Small intestine (tissue), 16 donors: ENCODE results near the gene ZNF518A. TPM values are rescaled to one million over a fixed set of nuclear protein-coding genes. Genes with fewer than 3 reads are reported as not detected.

ENCODE experiments used
- DNase-seq, 2 donors: peaks; one replicate each; pipeline versions ENCODE4 v3.0.0 to v3.0.0-alpha.2; 2013
- FAIRE-seq: peaks from 2 replicates; lab custom pipeline; 2012; peaks lifted over from hg19 to GRCh38; lab: Jason Lieb, UNC
- H3K27ac ChIP-seq, 3 donors: one replicate each; pipeline ENCODE4 v1.5.1; 2013; ENCODE audit warnings: low read length in 2 of 3, mild to moderate bottlenecking in 2 of 3, control low read depth in 1 of 3, inconsistent platforms in 1 of 3, low read depth in 1 of 3, moderate library complexity in 1 of 3
- H3K27me3 ChIP-seq, 3 donors: one replicate each; pipeline ENCODE4 v1.6.1; 2013; ENCODE audit warnings: low read length in 3 of 3, inconsistent platforms in 1 of 3; ENCODE audit not compliant: control insufficient read depth in 3 of 3, insufficient read depth in 3 of 3
- H3K36me3 ChIP-seq, 3 donors: one replicate each; pipeline ENCODE4 v1.6.1; 2013; ENCODE audit warnings: low read length in 3 of 3, inconsistent platforms in 1 of 3, low read depth in 1 of 3, mild to moderate bottlenecking in 1 of 3, moderate library complexity in 1 of 3; ENCODE audit not compliant: control insufficient read depth in 3 of 3, insufficient read depth in 2 of 3
- H3K4me1 ChIP-seq, 3 donors: one replicate each; pipeline ENCODE4 v1.6.1; 2013; ENCODE audit warnings: low read length in 2 of 3, inconsistent platforms in 1 of 3, low read depth in 1 of 3, mild to moderate bottlenecking in 1 of 3, moderate library complexity in 1 of 3; ENCODE audit not compliant: control insufficient read depth in 3 of 3, insufficient read depth in 2 of 3
- H3K4me3 ChIP-seq, 3 donors: one replicate each; pipeline ENCODE4 v1.5.1; 2013; ENCODE audit warnings: low read length in 3 of 3, control low read depth in 1 of 3, inconsistent platforms in 1 of 3, low read depth in 1 of 3, mild to moderate bottlenecking in 1 of 3, moderate library complexity in 1 of 3
- H3K9me3 ChIP-seq, 2 donors: one replicate each; pipeline ENCODE4 v1.6.1; 2013; ENCODE audit warnings: low read depth in 1 of 2, low read length in 1 of 2; ENCODE audit not compliant: control insufficient read depth in 2 of 2, insufficient read depth in 1 of 2
- WGBS, 3 donors: extraction: QIAGEN DNeasy Blood & Tissue Kit; methylation state at CpG; one replicate each; pipeline ENCODE4 v1.1.7; 2013; 5-methylcytosine and 5-hydroxymethylcytosine counted together
- long read RNA-seq, 10 donors: transcript quantifications; one replicate each; lab custom pipeline, GENCODE V29; 2026
- polyA plus RNA-seq, 4 donors: library from polyadenylated mRNA; stranded (reverse) in 3 of 4; unstranded in 1 of 4; fragments of 200-250 nt in 3 of 4; fragments of 120-200 nt in 1 of 4; gene quantifications; one replicate each; pipeline versions ENCODE4 v1.2.1 to v1.2.3, GENCODE V29; 2013
- donor health status: healthy with polysubstance abuse.
- donor health status: control.
- donor health status: control.
- donor health status: Bipolar disorder and iron deficiency.
- donor health status: healthy.

Gene ZNF518A
- 10 to 100 TPM in 1 of 4 donors, 1 to 10 TPM in 3; 4.1 to 34.7 (median 6.9) TPM for polyA plus RNA-seq
- long read RNA-seq, donor 1, full-length matches to known transcripts = 4 of 89 reads
- long read RNA-seq, donor 1, partial matches to known transcripts = 75 of 89 reads
- long read RNA-seq, donor 1, other reads (novel, unspliced or antisense) = 10 of 89 reads
- long read RNA-seq, donor 2, partial matches to known transcripts = 6 of 6 reads
- long read RNA-seq, donor 2, other reads (novel, unspliced or antisense) = 0 of 6 reads
- long read RNA-seq, donor 3, full-length matches to known transcripts = 1 of 49 reads
- long read RNA-seq, donor 3, partial matches to known transcripts = 48 of 49 reads
- long read RNA-seq, donor 3, other reads (novel, unspliced or antisense) = 0 of 49 reads
- long read RNA-seq, donor 4 = 0 reads
- long read RNA-seq, donor 5 = 0 reads
- long read RNA-seq, donor 6, partial matches to known transcripts = 20 of 20 reads
- long read RNA-seq, donor 6, other reads (novel, unspliced or antisense) = 0 of 20 reads
- long read RNA-seq, donor 7 = 0 reads
- long read RNA-seq, donor 8, partial matches to known transcripts = 0 of 1 reads
- long read RNA-seq, donor 8, other reads (novel, unspliced or antisense) = 0 of 1 reads
- long read RNA-seq, donor 9, full-length matches to known transcripts = 1 of 1 reads
- long read RNA-seq, donor 9, partial matches to known transcripts = 0 of 1 reads
- long read RNA-seq, donor 9, other reads (novel, unspliced or antisense) = 0 of 1 reads
- long read RNA-seq, donor 10, full-length matches to known transcripts = 1 of 10 reads
- long read RNA-seq, donor 10, partial matches to known transcripts = 9 of 10 reads
- long read RNA-seq, donor 10, other reads (novel, unspliced or antisense) = 0 of 10 reads

DNA sequence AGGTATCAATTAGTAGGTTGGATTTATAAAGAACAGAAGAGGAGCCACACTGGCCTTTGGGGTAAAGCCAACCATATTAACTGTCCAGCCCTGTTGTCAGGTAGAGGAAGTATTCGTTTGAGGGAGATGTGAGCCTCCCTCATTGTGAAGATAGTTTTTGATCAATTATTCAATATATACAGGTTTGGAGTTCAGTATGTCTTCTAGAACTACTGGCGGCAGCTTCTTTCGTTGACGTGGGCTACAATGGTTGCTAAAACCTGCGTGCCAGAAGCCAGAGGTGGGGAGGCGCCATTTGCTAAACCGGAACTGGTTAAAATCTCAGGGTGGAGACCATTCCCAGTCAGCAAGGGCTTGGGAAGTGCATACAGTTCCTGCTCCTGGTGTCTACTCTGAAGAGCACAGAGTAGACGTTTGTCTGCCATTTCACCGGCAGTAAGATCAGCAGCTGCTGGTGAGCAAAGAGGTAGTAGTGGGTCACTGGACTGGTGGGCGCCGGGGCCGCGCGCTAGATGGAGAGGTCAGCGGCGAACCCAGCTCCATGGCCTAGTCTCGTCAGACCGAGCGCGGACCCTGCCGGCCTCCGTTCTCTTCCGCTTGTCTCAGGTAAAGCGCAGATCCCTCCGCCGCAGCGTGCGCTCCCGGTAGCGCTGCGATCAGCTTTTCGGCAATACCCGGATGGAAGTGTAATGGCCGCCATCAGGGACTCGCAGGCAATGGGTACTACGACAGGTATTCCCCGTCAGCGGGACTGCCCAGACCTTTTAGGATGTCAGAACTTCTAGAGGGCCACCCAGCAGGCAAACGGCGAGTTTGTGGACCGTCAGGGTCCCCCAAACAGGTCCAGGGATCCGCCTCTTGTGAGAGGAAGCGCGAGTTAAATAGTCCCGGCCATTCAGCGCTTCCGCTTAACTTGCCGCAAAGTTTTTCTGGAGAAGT is at the start of gene ZNF518A:
TSS of gene ZNF518A (plus strand) at position 911 of the 939 bp plus-strand sequence. CDS start 26,026 bp downstream, outside the sequence.
- Histone ChIP-seq H3K36me3 (peaks cover 0 to 4% (median 0%) of the 10 kb centered on the region in 3 donors), H3K9me3 (peaks cover 0 to 3% of the 10 kb centered on the region in 2 donors), H3K4me1 (peaks cover 0 to 6% (median 0%) of the 10 kb centered on the region in 3 donors), H3K27me3 (peaks cover 0 to 6% (median 0%) of the 10 kb centered on the region in 3 donors), H3K27ac (peak within 1 kb of the TSS; percentile 95 to 99 (median 99)), H3K4me3 (peak within 1 kb of the TSS; percentile 58 to 94 (median 69))
- no peak for FAIRE-seq
- DNase-seq = peak; percentile 94 to 99
- WGBS, 3 donors = 10% methylated on average over 48 of the region's 48 CpGs

DNA sequence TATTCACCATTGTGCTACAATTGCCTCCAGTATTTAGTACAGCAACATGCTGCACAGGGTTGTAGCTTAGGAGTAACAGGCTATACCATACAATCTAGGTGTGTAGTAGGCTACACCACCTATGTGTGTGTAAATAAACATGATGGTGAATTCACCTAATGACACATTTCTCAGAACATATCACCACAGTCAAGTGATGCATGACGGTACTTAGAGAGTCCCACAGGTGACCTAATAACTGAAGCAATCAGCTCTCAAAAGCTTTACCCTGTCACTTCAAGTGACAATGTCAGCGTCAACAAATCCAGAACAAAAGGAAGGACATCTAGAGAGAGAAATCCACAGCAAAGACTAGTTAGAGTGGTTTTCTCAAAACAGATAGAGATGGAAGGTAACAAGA is 47.9 kb upstream of the ZNF518A start:
- Histone ChIP-seq H3K4me1 (no peaks in the 10 kb centered on the region), H3K4me3 (no peak overlapping the region), H3K27ac (no peak overlapping the region), H3K27me3 (no peaks in the 10 kb centered on the region), H3K36me3 (peaks cover 0 to 1% (median 0%) of the 10 kb centered on the region in 3 donors), H3K9me3 (no peaks in the 10 kb centered on the region)
- FAIRE-seq (no peak), DNase-seq (no peak)
- 95 to 97% (median 95%) methylated on average over 2 of the region's 2 CpGs for WGBS, 3 donors

GRCh38 chr10:96082748-96083147 is 47.3 kb upstream of the ZNF518A start:
- no peaks in the 10 kb centered on the region for H3K9me3 ChIP-seq
- H3K4me1 ChIP-seq = no peaks in the 10 kb centered on the region
- no peak for DNase-seq
- no peak overlapping the region for H3K27ac ChIP-seq
- no peaks in the 10 kb centered on the region for H3K27me3 ChIP-seq
- no peak overlapping the region for H3K4me3 ChIP-seq
- peaks cover 0 to 3% (median 0%) of the 10 kb centered on the region in 3 donors for H3K36me3 ChIP-seq
- FAIRE-seq = no peak
- WGBS, 3 donors = 87 to 93% (median 92%) methylated on average over 1 of the region's 1 CpG

DNA sequence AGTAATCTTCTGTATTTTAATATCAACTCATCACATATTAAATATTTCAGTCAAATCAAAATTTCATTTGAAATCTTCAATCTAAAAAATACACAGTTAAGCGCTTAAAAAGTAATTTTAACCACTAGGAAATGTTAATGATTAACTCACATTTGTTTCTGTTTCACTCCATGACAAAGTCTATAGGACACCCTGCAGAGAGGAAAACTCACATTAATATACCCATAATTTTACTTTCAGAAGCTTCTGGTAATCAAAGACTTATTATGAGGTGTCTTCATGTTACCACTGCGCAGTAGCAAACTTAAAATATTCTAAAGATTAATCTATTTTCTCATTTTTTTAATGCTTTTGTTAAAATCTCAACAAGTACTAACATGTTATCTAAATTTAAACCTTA is 41.0 kb upstream of the ZNF518A start:
- FAIRE-seq = peak; percentile 53
- peak overlapping the region in 2 of 3 donors; percentile 97 to 99 for H3K27ac ChIP-seq
- DNase-seq = peak; percentile 54 to 64

DNA sequence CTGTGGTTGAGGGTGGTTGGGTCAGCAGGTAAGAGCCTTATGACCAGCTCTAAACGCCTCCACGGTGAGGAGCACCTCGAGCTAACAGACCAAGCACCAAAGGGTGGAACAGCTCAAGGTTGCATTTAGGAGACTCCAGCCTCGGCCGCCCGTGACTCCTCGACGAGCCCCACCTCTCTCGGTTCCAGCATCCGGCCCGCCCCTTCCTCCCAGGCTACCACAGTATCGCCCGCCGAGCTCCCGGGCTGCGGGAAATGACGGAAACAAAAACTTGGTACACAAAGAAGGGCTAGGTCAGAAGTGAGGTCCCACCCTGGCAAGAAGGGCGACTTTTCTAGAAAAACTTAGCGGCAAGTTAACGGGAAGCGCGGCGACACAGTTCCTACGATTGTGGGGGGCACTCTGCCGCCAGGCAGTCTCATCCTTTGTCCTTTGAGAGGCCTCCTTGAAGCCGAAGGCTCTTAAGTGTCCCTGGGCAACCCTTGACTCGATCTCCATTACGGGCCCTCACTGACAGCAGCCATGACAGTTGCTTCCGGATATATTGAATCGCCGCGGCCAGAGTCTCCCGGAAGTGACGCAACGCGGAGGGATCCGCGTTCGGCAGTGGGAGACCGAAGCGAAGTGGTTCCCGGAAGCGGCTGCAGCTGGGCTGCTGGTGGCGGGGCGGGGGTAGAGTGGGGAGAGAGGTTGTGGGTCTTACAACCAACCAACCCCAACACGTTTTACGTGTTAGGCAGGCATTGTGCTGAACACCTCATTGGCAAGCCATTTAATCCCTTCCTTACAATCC is 40.2 kb upstream of the ZNF518A start:
- H3K4me3 ChIP-seq = peak overlapping the region; percentile 59 to 88 (median 62)
- peak overlapping the region; percentile 96 to 99 (median 97) for H3K27ac ChIP-seq
- H3K4me1 ChIP-seq = peaks cover 0 to 8% (median 1%) of the 10 kb centered on the region in 3 donors
- H3K36me3 ChIP-seq = peaks cover 0 to 3% (median 0%) of the 10 kb centered on the region in 3 donors
- 1 to 4% (median 2%) methylated on average over 47 of the region's 47 CpGs for WGBS, 3 donors
- peaks cover 1 to 9% of the 10 kb centered on the region in 2 donors for H3K9me3 ChIP-seq
- peak; percentile 94 to 99 for DNase-seq
- no peak for FAIRE-seq
- peaks cover 0 to 15% (median 14%) of the 10 kb centered on the region in 3 donors for H3K27me3 ChIP-seq

More for the DNA sequence above, 41.0 kb upstream of the ZNF518A start:
- Histone ChIP-seq H3K27me3 (peaks cover 0 to 15% (median 14%) of the 10 kb centered on the region in 3 donors), H3K36me3 (peaks cover 0 to 3% (median 0%) of the 10 kb centered on the region in 3 donors), H3K9me3 (peaks cover 1 to 9% of the 10 kb centered on the region in 2 donors), H3K4me1 (peaks cover 0 to 8% (median 1%) of the 10 kb centered on the region in 3 donors), H3K4me3 (peak overlapping the region in 1 of 3 donors; percentile 88)
- WGBS, 3 donors = 18 to 56% (median 24%) methylated on average over 2 of the region's 2 CpGs

- 70 to 79% (median 71%) methylated on average over 9 of the region's 9 CpGs for WGBS, 3 donors
- FAIRE-seq (no peak), DNase-seq (no peak)
- Histone ChIP-seq H3K27me3 (peaks cover 0 to 15% (median 14%) of the 10 kb centered on the region in 3 donors), H3K4me3 (peak overlapping the region in 2 of 3 donors; percentile 59 to 88), H3K36me3 (peaks cover 0 to 3% (median 0%) of the 10 kb centered on the region in 3 donors), H3K4me1 (peaks cover 0 to 8% (median 1%) of the 10 kb centered on the region in 3 donors), H3K27ac (peak overlapping the region; percentile 96 to 99 (median 97)), H3K9me3 (peaks cover 1 to 9% of the 10 kb centered on the region in 2 donors)
These were observed 39.7 kb upstream of the ZNF518A start for GRCh38 chr10:96090463-96090800.
